GM21723 (cell line): Measurements from ENCODE around the gene APOO.

Experiments
- ATAC-seq: cut with Tn5 transposase; IDR thresholded peaks from one replicate; pipeline ENCODE4 v1.9.1; 2021; ENCODE audit warnings: mild to moderate bottlenecking, moderate library complexity; ENCODE audit not compliant: unreplicated experiment

Gene APOO

GRCh38 chrX:23820235-23820782 is 87.4 kb downstream of the APOO start:
- ATAC-seq, result no peak

- ATAC-seq, result no peak
Measured at GRCh38 chrX:23819385-23820234, 88.1 kb downstream of the APOO start.

- no peak for ATAC-seq
Measured at GRCh38 chrX:23817979-23818336, 89.8 kb downstream of the APOO start.

GRCh38 chrX:23816179-23816578 is 91.6 kb downstream of the APOO start:
- ATAC-seq, result no peak

- ATAC-seq, result no peak
Measured at GRCh38 chrX:23815376-23815775, 92.4 kb downstream of the APOO start.

- no peak for ATAC-seq
Measured at GRCh38 chrX:23813808-23814207, 93.9 kb downstream of the APOO start.

- no peak for ATAC-seq
Measured at GRCh38 chrX:23811656-23812055, 96.1 kb downstream of the APOO start.

GRCh38 chrX:23811108-23811651 is 96.6 kb downstream of the APOO start:
- ATAC-seq, result no peak

GRCh38 chrX:23810279-23810678 is 97.5 kb downstream of the APOO start:
- no peak for ATAC-seq

GRCh38 chrX:23805389-23805788 is 102.3 kb downstream of the APOO start:
- ATAC-seq, result no peak

- no peak for ATAC-seq
Measured at GRCh38 chrX:23804578-23804977, 103.2 kb downstream of the APOO start.

GRCh38 chrX:23803931-23804381 is 103.8 kb downstream of the APOO start:
- no peak for ATAC-seq

GRCh38 chrX:23802431-23802830 is 105.3 kb downstream of the APOO start:
- no peak for ATAC-seq

GRCh38 chrX:23799469-23800065 is 108.2 kb downstream of the APOO start:
- no peak for ATAC-seq

- ATAC-seq, result no peak
Measured at GRCh38 chrX:23797371-23798128, 110.2 kb downstream of the APOO start.

- no peak for ATAC-seq
Measured at GRCh38 chrX:23795221-23795620, 112.5 kb downstream of the APOO start.

- no peak for ATAC-seq
Measured at GRCh38 chrX:23792861-23793553, 114.7 kb downstream of the APOO start.

- no peak for ATAC-seq
Measured at GRCh38 chrX:23790155-23790497, 117.6 kb downstream of the APOO start.

GRCh38 chrX:23789386-23790154 is 118.2 kb downstream of the APOO start:
- no peak for ATAC-seq

GRCh38 chrX:23788946-23789345 is 118.8 kb downstream of the APOO start:
- ATAC-seq, result no peak
